HepG2 (cell line): Measurements from ENCODE around the gene CTF1. TPM values are rescaled to one million over a fixed set of nuclear protein-coding genes. Genes with fewer than 3 reads are reported as not detected.

Experiments used
- ASH2L ChIP-seq: fragments of 300-600, 200-600 bp; sonication (generic); IDR thresholded peaks from 2 replicates; pipeline ENCODE4 v1.7.0; 2017; ENCODE audit warnings: low read depth, mild to moderate bottlenecking, moderate library complexity, mixed read lengths, low read length; ENCODE audit not compliant: insufficient read length
- ATF3 ChIP-seq: sonication (generic); formaldehyde crosslinking; IDR thresholded peaks from 2 replicates; pipeline ENCODE4 v1.4.0; 2020; ENCODE audit warnings: missing genetic modification reagents
- EP300 ChIP-seq, 3 experiments: sonication (generic) in 1 of 3; formaldehyde crosslinking in 1 of 3; IDR thresholded peaks; 2 replicates each; pipeline versions ENCODE4 v1.5.1 to v1.6.1; 2011 to 2020; ENCODE audit warnings: low read depth in 2 of 3, low read length in 2 of 3, borderline replicate concordance in 1 of 3, improper control_type of control experiment in 1 of 3, mild to moderate bottlenecking in 1 of 3, missing genetic modification reagents in 1 of 3, moderate library complexity in 1 of 3
- GLI4 ChIP-seq: sonication (generic); formaldehyde crosslinking; IDR thresholded peaks from 2 replicates; pipeline ENCODE4 v1.5.1; 2020; ENCODE audit warnings: missing genetic modification reagents, mild to moderate bottlenecking, moderate library complexity, borderline replicate concordance
- HCFC1 ChIP-seq: fragments of 150-350 bp; IDR thresholded peaks from 2 replicates; pipeline ENCODE4 v1.6.1; 2014; ENCODE audit warnings: low read depth, low read length
- KAT2B ChIP-seq: fragments of 150-350 bp; IDR thresholded peaks from 2 replicates; pipeline ENCODE4 v1.6.1; 2014; ENCODE audit warnings: low read depth, low read length, borderline replicate concordance
- KMT2A ChIP-seq: sonication (generic); formaldehyde crosslinking; IDR thresholded peaks from 2 replicates; pipeline ENCODE4 v1.4.0; 2020; ENCODE audit warnings: missing genetic modification reagents
- MEF2D ChIP-seq: sonication (generic); formaldehyde crosslinking; IDR thresholded peaks from 2 replicates; pipeline ENCODE4 v1.5.1; 2020; ENCODE audit warnings: mild to moderate bottlenecking, missing genetic modification reagents
- MTA1 ChIP-seq: sonication (generic); formaldehyde crosslinking; IDR thresholded peaks from 2 replicates; pipeline ENCODE4 v1.4.0; 2020; ENCODE audit warnings: missing genetic modification reagents, mild to moderate bottlenecking, borderline replicate concordance
- MYNN ChIP-seq: sonication (generic); formaldehyde crosslinking; IDR thresholded peaks from 2 replicates; pipeline ENCODE4 v1.4.0; 2020; ENCODE audit warnings: mild to moderate bottlenecking, low read depth, missing genetic modification reagents
- NFE2L1 ChIP-seq: sonication (generic); formaldehyde crosslinking; IDR thresholded peaks from 2 replicates; pipeline ENCODE4 v1.4.0; 2020; ENCODE audit warnings: missing genetic modification reagents, mild to moderate bottlenecking, borderline replicate concordance
- NFE2L2 ChIP-seq: fragments of 150-350 bp; IDR thresholded peaks from 2 replicates; pipeline ENCODE4 v1.6.1; 2014; ENCODE audit warnings: low read length
- NPAS2 ChIP-seq: sonication (generic); formaldehyde crosslinking; IDR thresholded peaks from 2 replicates; pipeline ENCODE4 v1.8.0; 2022; ENCODE audit warnings: mild to moderate bottlenecking, missing genetic modification reagents, borderline replicate concordance
- PATZ1 ChIP-seq: sonication (generic); formaldehyde crosslinking; IDR thresholded peaks from 2 replicates; pipeline ENCODE4 v1.4.0; 2020; ENCODE audit warnings: missing genetic modification reagents
- PRMT3 ChIP-seq: sonication (generic); formaldehyde crosslinking; IDR thresholded peaks from 2 replicates; pipeline ENCODE4 v1.8.1; 2022; ENCODE audit warnings: low read depth, mild to moderate bottlenecking, moderate library complexity, missing genetic modification reagents, borderline replicate concordance
- SIX1 ChIP-seq: sonication (generic); formaldehyde crosslinking; IDR thresholded peaks from 2 replicates; pipeline ENCODE4 v1.4.0; 2020; ENCODE audit warnings: missing genetic modification reagents, borderline replicate concordance
- SNRNP70 ChIP-seq: fragments of 200-400 bp; formaldehyde crosslinking; IDR thresholded peaks from 2 replicates; pipeline ENCODE4 v1.6.1; 2017; ENCODE audit warnings: mild to moderate bottlenecking, low read depth, low read length, moderate library complexity
- TAF1 ChIP-seq: sonication (generic); formaldehyde crosslinking; IDR thresholded peaks from 2 replicates; pipeline ENCODE4 v1.4.0; 2020; ENCODE audit warnings: missing genetic modification reagents
- TEF ChIP-seq: sonication (generic); formaldehyde crosslinking; IDR thresholded peaks from 2 replicates; pipeline ENCODE4 v1.5.0; 2020; ENCODE audit warnings: missing genetic modification reagents
- ZNF160 ChIP-seq: sonication (generic); formaldehyde crosslinking; IDR thresholded peaks from 2 replicates; pipeline ENCODE4 v1.8.0; 2022; ENCODE audit warnings: mild to moderate bottlenecking, inconsistent platforms, missing genetic modification reagents
- ZNF234 ChIP-seq: sonication (generic); formaldehyde crosslinking; conservative IDR thresholded peaks from 2 replicates; pipeline ENCODE4 v1.5.1; 2020; ENCODE audit warnings: mild to moderate bottlenecking, missing genetic modification reagents
- ZNF33B ChIP-seq: sonication (generic); formaldehyde crosslinking; IDR thresholded peaks from 2 replicates; pipeline ENCODE4 v1.5.1; 2020; ENCODE audit warnings: mild to moderate bottlenecking, missing genetic modification reagents
- ZNF451 ChIP-seq: sonication (generic); formaldehyde crosslinking; IDR thresholded peaks from 2 replicates; pipeline ENCODE4 v1.5.0; 2020; ENCODE audit warnings: mild to moderate bottlenecking, missing genetic modification reagents
- ZNF564 ChIP-seq: sonication (generic); formaldehyde crosslinking; IDR thresholded peaks from 2 replicates; pipeline ENCODE4 v1.8.1; 2023; ENCODE audit warnings: mild to moderate bottlenecking, missing genetic modification reagents
- ZNF761 ChIP-seq: sonication (generic); formaldehyde crosslinking; conservative IDR thresholded peaks from 2 replicates; pipeline ENCODE4 v1.4.0; 2020; ENCODE audit warnings: mild to moderate bottlenecking, missing genetic modification reagents
- ZNF776 ChIP-seq: sonication (generic); formaldehyde crosslinking; IDR thresholded peaks from 2 replicates; pipeline ENCODE4 v1.4.0; 2020; ENCODE audit warnings: mild to moderate bottlenecking, missing genetic modification reagents
- ZNF83 ChIP-seq: sonication (generic); formaldehyde crosslinking; IDR thresholded peaks from 2 replicates; pipeline ENCODE4 v1.4.0; 2020; ENCODE audit warnings: missing genetic modification reagents, mild to moderate bottlenecking, borderline replicate concordance
- polyA plus RNA-seq, 8 experiments: library from polyadenylated mRNA; depleted of rRNA in 3 of 8; stranded (reverse) in 7 of 8; unstranded in 1 of 8; fragments of >200 nt; fragmentation: Illumina TruSeq in 4 of 8; extraction: Trizol in 4 of 8; gene quantifications; 2 replicates each; pipeline versions ENCODE4 v1.2.1 to v1.2.3, GENCODE V29; 2011 to 2016; ENCODE audit warnings: low read depth in 4 of 8, missing spikeins in 1 of 8, mixed read lengths in 1 of 8; ENCODE audit not compliant: insufficient read depth in 1 of 8
- total RNA-seq, 5 experiments: library from RNA; depleted of rRNA; stranded (reverse); fragments of >200 nt; fragmentation: Illumina TruSeq; extraction: Trizol; gene quantifications; 2 replicates each; pipeline ENCODE4 v1.2.3, GENCODE V29; 2016; ENCODE audit warnings: low read depth in 1 of 5

Gene CTF1
- total and polyA plus RNA-seq, 2 of the 13 experiments (the other 11 are each of a cell fraction or from before 2014, with no cell fraction given), result 0.13 to 1.8 TPM

- peak; percentile 99 for TF ChIP-seq ZNF83 (CRISPR knock-in tag)
- no peak; the same call in 1 of the 2 replicates for TF ChIP-seq ZNF234
- TF ChIP-seq KMT2A (CRISPR knock-in tag), result peak; percentile 99
- TF ChIP-seq ASH2L, result peak; percentile 95
- TF ChIP-seq KAT2B, result no peak
- TF ChIP-seq PRMT3 (CRISPR knock-in tag), result peak; percentile 90; the same call in 1 of the 2 replicates
- TF ChIP-seq ZNF160, result peak; percentile 93
- TF ChIP-seq ATF3 (CRISPR knock-in tag), result peak; percentile 80
- peak; percentile 97 for TF ChIP-seq MEF2D
- TF ChIP-seq GLI4 (CRISPR knock-in tag), result peak; percentile 18; the same call in 1 of the 2 replicates
- TF ChIP-seq NFE2L2, result no peak
- peak; percentile 80 for TF ChIP-seq HCFC1
- peak; percentile 99 for TF ChIP-seq TAF1 (CRISPR knock-in tag)
- TF ChIP-seq NPAS2, result no peak
- TF ChIP-seq SIX1 (CRISPR knock-in tag), result no peak
- TF ChIP-seq SNRNP70, result no peak
- TF ChIP-seq TEF (CRISPR knock-in tag), result peak; percentile 86
- TF ChIP-seq MYNN (CRISPR knock-in tag), result peak; percentile 96
- TF ChIP-seq PATZ1 (CRISPR knock-in tag), result peak; percentile 73
- TF ChIP-seq EP300 (IDR thresholded peaks at IDR 0.05; ENCODE audit: low read depth in 2 of 2, low read length in 2 of 2), result peak; percentile 50 to 52; a peak in 2 of 4 replicates
- TF ChIP-seq EP300 (CRISPR knock-in tag; IDR thresholded peaks at IDR 0.05; ENCODE audit: borderline replicate concordance), result peak; percentile 72; the same call in 1 of the 2 replicates
- peak; percentile 99 for TF ChIP-seq ZNF776 (CRISPR knock-in tag)
- TF ChIP-seq ZNF33B, result peak; percentile 97
- peak; percentile 99 for TF ChIP-seq ZNF564
- TF ChIP-seq ZNF761 (CRISPR knock-in tag), result peak; percentile 63; the same call in 1 of the 2 replicates
- peak; percentile 92 for TF ChIP-seq NFE2L1
- TF ChIP-seq MTA1 (CRISPR knock-in tag), result peak; percentile 91
- TF ChIP-seq ZNF451 (CRISPR knock-in tag), result peak; percentile 99
Observed at GRCh38 chr16:30874821-30875717, 21.3 kb upstream of the CTF1 start (continued).
